GM21528 (cell line): ENCODE measurements around the gene ABI3.
"Not testable (repeated sequence)": the region's sequence is repeated elsewhere in the genome, so short reads cannot be mapped to it uniquely, and the experiment has no call there.

Experiments
- ATAC-seq: cut with Tn5 transposase; IDR thresholded peaks from one replicate; pipeline ENCODE4 v1.9.1; 2021; ENCODE audit warnings: mild to moderate bottlenecking, moderate library complexity; ENCODE audit not compliant: unreplicated experiment, low FRiP score

The ABI3 gene

DNA sequence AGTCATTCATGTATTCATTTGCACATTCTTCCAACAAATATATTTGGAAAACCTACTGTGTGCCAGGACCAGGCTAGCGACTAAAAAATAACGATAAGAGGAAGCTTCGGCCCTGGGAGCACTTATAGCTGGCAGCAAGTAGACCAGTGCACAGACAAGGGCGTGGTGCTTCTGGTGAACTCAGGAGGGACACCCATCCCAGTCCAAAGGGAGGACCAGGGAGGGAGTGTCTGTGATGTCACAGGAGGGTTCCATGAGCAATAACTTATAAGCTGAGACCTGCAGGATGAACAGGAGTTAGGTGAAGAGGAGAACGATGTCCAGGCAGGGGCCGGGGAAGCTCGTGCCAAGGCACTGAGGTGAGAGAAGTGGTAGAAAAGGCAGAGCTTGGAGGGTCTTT is 37.4 kb downstream of the ABI3 start:
- no peak for ATAC-seq

DNA sequence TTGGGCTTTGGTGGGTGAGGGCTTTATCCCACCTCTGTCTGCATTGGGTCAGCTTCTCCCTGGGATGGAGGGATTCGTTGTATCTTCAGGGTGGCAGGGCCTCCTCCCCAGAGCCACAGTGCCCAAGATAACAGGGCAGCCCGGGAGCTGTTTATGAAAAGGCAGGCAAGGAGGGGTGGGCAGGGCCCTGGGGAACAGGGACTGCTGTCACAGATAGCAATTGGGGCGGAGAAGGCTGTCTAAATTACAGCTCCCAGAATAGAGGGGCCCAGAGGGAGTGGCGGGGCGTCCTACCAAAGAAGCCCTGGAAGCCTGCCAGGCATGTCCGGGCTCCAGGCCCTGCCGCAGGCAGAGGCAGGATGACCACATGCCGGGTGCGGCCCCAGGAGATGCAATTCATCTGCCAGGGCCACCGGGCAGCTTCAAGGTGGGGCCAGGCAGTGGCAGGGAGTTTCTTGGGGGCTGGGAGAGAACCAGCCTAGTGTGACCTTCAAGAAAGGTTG is 38.8 kb downstream of the ABI3 start:
- no peak for ATAC-seq

GRCh38 chr17:49249890-49250522 is 39.5 kb downstream of the ABI3 start:
- ATAC-seq: no peak

- ATAC-seq: no peak
These were observed 41.7 kb downstream of the ABI3 start for GRCh38 chr17:49252148-49252695.

DNA sequence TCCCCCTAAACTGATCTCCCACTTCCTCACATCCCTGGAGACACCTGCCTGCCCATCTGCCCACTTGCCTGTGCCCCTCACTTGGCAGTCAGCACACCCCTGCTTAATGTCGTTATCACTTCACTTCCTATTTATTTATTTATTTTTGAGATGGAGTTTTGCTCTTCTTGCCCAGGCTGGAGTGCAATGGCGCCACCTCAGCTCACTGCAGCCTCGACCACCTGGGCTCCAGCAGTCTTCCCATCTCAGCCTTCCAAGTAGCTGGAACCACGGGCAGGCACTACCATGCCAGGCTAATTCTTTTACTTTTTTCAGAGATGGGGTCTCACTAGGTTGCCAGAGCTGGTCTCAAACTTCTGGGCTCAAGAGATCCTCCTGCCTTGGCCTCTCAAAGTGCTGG is 43.6 kb downstream of the ABI3 start:
- no peak for ATAC-seq

GRCh38 chr17:49255125-49255524 is 44.6 kb downstream of the ABI3 start:
- ATAC-seq: no peak

- no peak for ATAC-seq
These were observed 47.9 kb downstream of the ABI3 start for GRCh38 chr17:49258394-49258793.

GRCh38 chr17:49259663-49260010 is 49.1 kb downstream of the ABI3 start:
- ATAC-seq: no peak

GRCh38 chr17:49260011-49260816 is 49.7 kb downstream of the ABI3 start:
- no peak for ATAC-seq

DNA sequence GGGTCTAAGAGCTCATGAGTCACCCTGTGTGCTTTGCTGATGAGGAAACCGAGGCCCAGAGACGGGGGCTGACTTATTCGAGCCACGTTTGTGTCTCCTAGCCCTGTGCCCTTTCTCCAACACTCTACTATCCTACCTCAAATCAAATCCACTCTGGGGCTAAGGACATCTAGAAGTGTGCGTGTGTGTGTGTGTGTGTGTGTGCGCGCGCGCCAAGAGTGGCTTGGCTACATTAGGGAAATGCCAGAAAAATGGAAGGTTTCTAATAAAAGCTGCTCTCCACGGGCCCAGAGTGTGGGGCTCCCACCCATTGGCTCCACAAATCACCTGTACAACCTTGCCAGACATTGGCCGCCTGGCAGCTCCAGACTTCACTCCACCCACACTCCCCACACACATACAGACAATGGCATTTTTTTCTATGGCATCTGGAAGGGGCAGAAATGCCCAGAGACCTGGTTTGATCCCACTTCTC is 50.3 kb downstream of the ABI3 start:
- ATAC-seq: no peak

DNA sequence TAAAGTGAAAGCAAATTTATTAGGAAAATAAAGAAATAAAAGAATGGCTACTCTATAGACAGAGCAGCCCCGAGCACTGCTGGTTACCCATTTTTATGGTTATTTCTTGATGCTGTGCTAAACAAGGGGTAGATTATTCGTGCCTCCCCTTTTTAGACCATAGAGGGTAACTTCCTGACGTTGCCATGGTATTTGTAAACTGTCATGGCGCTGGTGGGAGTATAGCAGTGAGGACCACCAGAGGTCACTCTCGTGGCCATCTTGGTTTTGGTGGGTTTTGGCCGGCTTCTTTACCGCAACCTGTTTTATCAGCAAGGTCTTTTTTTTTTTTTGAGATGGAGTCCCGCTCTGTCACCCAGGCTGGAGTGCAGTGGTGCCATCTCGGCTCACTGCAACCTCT is 51.0 kb downstream of the ABI3 start:
- not testable (repeated sequence) for ATAC-seq

- ATAC-seq: no peak
These were observed 55.7 kb downstream of the ABI3 start for GRCh38 chr17:49266233-49266632.

GRCh38 chr17:49267912-49268311 is 57.4 kb downstream of the ABI3 start:
- ATAC-seq: no peak

DNA sequence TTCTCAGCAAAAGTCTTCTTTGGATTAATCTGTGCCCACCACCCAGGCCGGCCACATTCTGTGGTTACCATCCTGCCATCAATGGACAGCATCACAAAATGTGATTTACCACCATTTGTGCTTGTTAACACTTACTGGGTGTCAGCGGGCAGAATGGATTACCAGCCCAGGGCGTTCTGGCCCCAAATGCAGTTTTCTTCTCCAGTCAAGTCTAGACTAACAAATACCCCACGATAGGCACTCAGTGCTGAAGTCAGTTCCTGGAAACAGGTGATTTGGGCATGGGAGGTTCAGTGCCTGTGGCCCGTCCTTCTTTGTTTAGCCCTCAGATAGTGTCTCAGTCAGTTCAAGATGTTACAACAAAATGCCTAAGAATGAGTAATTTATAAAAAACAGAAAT is 58.8 kb downstream of the ABI3 start:
- no peak for ATAC-seq
